Transverse colon (tissue), 4 donors: Measurements from ENCODE around the gene SLC37A1. TPM values are rescaled to one million over a fixed set of nuclear protein-coding genes. Genes with fewer than 3 reads are reported as not detected.

Experiments
- DNase-seq: peaks from one replicate; pipeline ENCODE4 v3.0.0-alpha.2; 2019
- H3K27ac ChIP-seq, 4 donors: fragments of 200-600 bp; sonication (generic); 2 replicates each; pipeline ENCODE4 v1.5.1; 2016 to 2018; ENCODE audit warnings: inconsistent platforms in 4 of 4
- H3K27me3 ChIP-seq: fragments of 200-600 bp; sonication (generic); 2 replicates; pipeline ENCODE4 v1.5.1; 2017; ENCODE audit warnings: inconsistent platforms
- H3K36me3 ChIP-seq, 4 donors: fragments of 200-600 bp; sonication (generic); 2 replicates each; pipeline ENCODE4 v1.5.1; 2017 to 2019; ENCODE audit warnings: inconsistent platforms in 4 of 4
- H3K4me1 ChIP-seq, 4 donors: fragments of 200-600 bp; sonication (generic); 2 replicates each; pipeline ENCODE4 v1.5.1; 2017 to 2020; ENCODE audit warnings: inconsistent platforms in 4 of 4
- H3K4me3 ChIP-seq, 4 donors: fragments of 200-600 bp; sonication (generic); 1 replicate in 1 of 4; 2 replicates in 3 of 4; pipeline versions ENCODE4 v1.5.1 to v1.6.1; 2017 to 2019; ENCODE audit warnings: inconsistent platforms in 4 of 4
- H3K9me3 ChIP-seq, 2 donors: fragments of 200-600 bp; sonication (generic); 2 replicates each; pipeline ENCODE4 v1.5.1; 2017 to 2019; ENCODE audit warnings: inconsistent platforms in 2 of 2
- CTCF ChIP-seq, 5 experiments: fragments of 200-600 bp in 3 of 5; fragments of 450-650 bp in 2 of 5; sonication (generic) in 3 of 5; IDR thresholded peaks; 1 replicate in 2 of 5; 2 replicates in 3 of 5; pipeline ENCODE4 v1.5.1; 2016 to 2017; ENCODE audit warnings: antibody characterized with exemption in 5 of 5, inconsistent platforms in 3 of 5, mild to moderate bottlenecking in 2 of 5, moderate library complexity in 1 of 5
- EP300 ChIP-seq: sonication (generic); formaldehyde crosslinking; IDR thresholded peaks from one replicate; pipeline ENCODE4 v1.6.1; 2017; ENCODE audit warnings: antibody characterized with exemption, low read depth
- POLR2A ChIP-seq: fragments of 450-650 bp; IDR thresholded peaks from one replicate; pipeline ENCODE4 v1.6.1; 2016; ENCODE audit warnings: antibody characterized with exemption, mild to moderate bottlenecking, moderate library complexity
- POLR2AphosphoS5 ChIP-seq, 3 donors: sonication (generic); formaldehyde crosslinking; IDR thresholded peaks; one replicate each; pipeline ENCODE4 v1.6.1; 2016; ENCODE audit warnings: antibody characterized with exemption in 3 of 3
- WGBS, 2 donors: methylation state at CpG; one replicate each; pipeline ENCODE4 v1.1.5; 2018; ENCODE audit warnings: low coverage in 1 of 2; 5-methylcytosine and 5-hydroxymethylcytosine counted together
- in situ Hi-C, 4 donors: fragments of 200-750 bp; cut with MboI; loops; one replicate each; pipeline versions ENCODE4 v1.15.0 to v1.15.1; 2017; ENCODE audit warnings: low sequenced_read_pairs in 3 of 4, low pct_ligation_motif_present in 1 of 4, low pct_unique_long_range_greater_than_20kb in 1 of 4
- intact Hi-C: fragments of 100-400 bp; cut with DNase I; formaldehyde crosslinking; loops from one replicate; pipeline ENCODE4 v1.15.1; 2023; ENCODE audit warnings: low total_unique reads
- total RNA-seq, 4 donors: library from RNA; depleted of rRNA; stranded (reverse); fragments of >200 nt; gene quantifications; one replicate each; pipeline ENCODE4 v1.1.0, GENCODE V29; 2016

SLC37A1 gene
- total RNA-seq, 4 donors from 2014 or later, result 80.8 to 139 (median 117) TPM

DNA sequence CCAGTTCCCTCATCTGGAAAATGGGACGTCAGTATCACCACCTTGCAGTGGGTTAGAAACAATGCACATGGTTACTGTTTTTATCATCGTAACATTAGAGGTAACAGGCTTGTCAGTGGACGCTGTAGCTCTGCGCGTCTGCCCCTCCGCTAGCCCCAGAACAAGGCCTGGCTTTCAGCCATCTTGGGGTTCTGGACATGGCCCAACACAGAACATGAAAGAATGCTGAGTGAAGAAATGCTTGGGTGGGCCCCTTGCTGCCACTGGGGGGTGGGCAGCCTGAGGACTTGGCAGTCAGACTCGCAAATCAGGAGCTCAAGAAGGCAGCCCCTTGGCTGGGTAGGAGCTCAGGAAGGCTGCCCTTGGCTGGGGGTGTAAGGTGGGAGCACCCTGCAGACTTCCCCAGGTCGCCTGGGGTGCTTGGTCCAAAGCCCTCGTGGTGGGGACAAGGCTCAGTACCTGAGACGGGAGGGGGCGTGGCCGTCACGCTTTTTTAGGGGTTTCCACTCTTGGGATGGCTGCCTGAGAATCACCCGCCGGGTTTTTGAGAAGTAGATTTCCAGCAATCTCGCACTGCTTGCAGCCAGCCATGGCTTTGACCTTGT is 51.7 kb downstream of the SLC37A1 start:
- Histone ChIP-seq H3K36me3 (peaks cover 0 to 21% (median 10%) of the 10 kb centered on the region in 4 donors), H3K27ac (no peak overlapping the region), H3K4me3 (no peak overlapping the region), H3K4me1 (peaks cover 0 to 4% (median 0%) of the 10 kb centered on the region in 4 donors), H3K27me3 (no peaks in the 10 kb centered on the region), H3K9me3 (no peaks in the 10 kb centered on the region)
- 83 to 94% methylated on average over 3 to 15 of the region's 16 CpGs for WGBS, 2 donors
- intact Hi-C loops (loop anchor here (10.0 kb wide), 1 partner anchor 1399 kb away; no protein-coding TSS in a partner anchor), in situ Hi-C loops (loop anchor here in 1 of 4 donors (25.0 kb wide), 1 partner anchor 253 kb away; the partner anchor contains the start of gene TFF3)
- peak; percentile 6 for DNase-seq
- no peak for TF ChIP-seq CTCF (IDR thresholded peaks at IDR 0.05)
- no peak for TF ChIP-seq POLR2A
- TF ChIP-seq POLR2AphosphoS5 (IDR thresholded peaks at IDR 0.05), result no peak
- TF ChIP-seq EP300, result no peak

DNA sequence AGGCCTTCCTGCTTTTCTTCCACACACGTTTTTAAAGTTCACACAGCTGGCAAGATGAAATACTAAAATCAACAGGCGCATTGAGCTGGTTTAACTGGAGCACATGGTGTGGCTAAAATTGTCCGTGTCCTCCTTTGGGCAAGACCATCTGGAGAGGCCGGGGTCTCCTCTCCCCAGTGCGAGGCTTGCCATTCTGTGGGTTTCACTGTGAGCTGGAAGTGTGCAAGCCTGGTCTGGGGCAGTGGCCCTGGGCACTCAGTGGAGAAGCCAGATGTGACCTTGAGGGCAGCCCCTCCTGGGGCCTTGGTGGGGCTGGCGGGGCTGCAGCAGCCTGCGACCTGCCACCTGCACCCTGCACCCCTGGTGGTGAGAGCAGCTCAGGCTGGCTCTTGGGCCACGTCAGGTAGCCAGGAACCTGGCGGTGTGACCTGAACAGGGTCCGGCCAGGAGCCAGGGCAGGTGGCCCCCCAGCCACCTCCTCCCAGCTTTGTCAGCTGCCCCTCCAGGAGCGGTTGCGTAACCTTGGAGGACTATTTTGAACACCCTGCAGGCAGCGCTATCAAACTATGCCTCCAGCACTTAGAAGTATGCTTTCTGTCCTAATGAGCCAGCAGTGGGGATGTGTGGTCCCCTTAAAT is 52.4 kb downstream of the SLC37A1 start:
- in situ Hi-C loops, result loop anchor here in 1 of 4 donors (25.0 kb wide), 1 partner anchor 254 kb away; the partner anchor contains the start of gene TFF3
- Histone ChIP-seq H3K9me3 (no peaks in the 10 kb centered on the region), H3K36me3 (peaks cover 0 to 21% (median 10%) of the 10 kb centered on the region in 4 donors)

GRCh38 chr21:42566524-42567213 is 53.0 kb downstream of the SLC37A1 start:
- no peak for TF ChIP-seq POLR2AphosphoS5 (IDR thresholded peaks at IDR 0.05)
- TF ChIP-seq CTCF (IDR thresholded peaks at IDR 0.05), result no peak
- TF ChIP-seq POLR2A, result no peak
- no peak for TF ChIP-seq EP300
- no peak overlapping the region for H3K4me3 ChIP-seq
- no peaks in the 10 kb centered on the region for H3K4me1 ChIP-seq
- peaks cover 0 to 25% (median 12%) of the 10 kb centered on the region in 4 donors for H3K36me3 ChIP-seq
- in situ Hi-C loops (loop anchor here in 1 of 4 donors (25.0 kb wide), 1 partner anchor 254 kb away; the partner anchor contains the start of gene TFF3), intact Hi-C loops (loop anchor here (10.0 kb wide), 1 partner anchor 1398 kb away; no protein-coding TSS in a partner anchor)
- DNase-seq, result peak; percentile 5
- H3K27ac ChIP-seq, result no peak overlapping the region
- no peaks in the 10 kb centered on the region for H3K9me3 ChIP-seq
- 90% methylated on average over 16 of the region's 16 CpGs; no CpG with 5 or more reads in 1 of the 2 donors for WGBS, 2 donors
- H3K27me3 ChIP-seq, result no peaks in the 10 kb centered on the region

More for the DNA sequence above, 52.4 kb downstream of the SLC37A1 start:
- intact Hi-C loops, result loop anchor here (10.0 kb wide), 1 partner anchor 1399 kb away; no protein-coding TSS in a partner anchor
- Histone ChIP-seq H3K27me3 (no peaks in the 10 kb centered on the region), H3K4me3 (no peak overlapping the region), H3K27ac (no peak overlapping the region), H3K4me1 (peaks cover 0 to 4% (median 0%) of the 10 kb centered on the region in 4 donors)
- DNase-seq, result peak; percentile 4
- 88% methylated on average over 13 of the region's 13 CpGs; no CpG with 5 or more reads in 1 of the 2 donors for WGBS, 2 donors
- TF ChIP-seq CTCF (IDR thresholded peaks at IDR 0.05) (no peak), EP300 (no peak), POLR2AphosphoS5 (IDR thresholded peaks at IDR 0.05) (no peak), POLR2A (no peak)

- in situ Hi-C loops (loop anchor here in 1 of 4 donors (25.0 kb wide), 1 partner anchor 255 kb away; the partner anchor contains the start of gene TFF3), intact Hi-C loops (loop anchor here (10.0 kb wide), 1 partner anchor 1398 kb away; no protein-coding TSS in a partner anchor)
- DNase-seq, result peak; percentile 4
- Histone ChIP-seq H3K27ac (no peak overlapping the region), H3K4me1 (no peaks in the 10 kb centered on the region), H3K4me3 (no peak overlapping the region), H3K36me3 (peaks cover 0 to 25% (median 12%) of the 10 kb centered on the region in 4 donors), H3K9me3 (no peaks in the 10 kb centered on the region), H3K27me3 (no peaks in the 10 kb centered on the region)
- TF ChIP-seq POLR2A (no peak), EP300 (no peak), POLR2AphosphoS5 (IDR thresholded peaks at IDR 0.05) (no peak), CTCF (IDR thresholded peaks at IDR 0.05) (no peak)
- 97% methylated on average over 9 of the region's 10 CpGs; no CpG with 5 or more reads in 1 of the 2 donors for WGBS, 2 donors
These were observed 53.5 kb downstream of the SLC37A1 start for GRCh38 chr21:42567214-42567555.
